ENCODE results near the gene ASIP. TPM values are rescaled to one million over a fixed set of nuclear protein-coding genes. Genes with fewer than 3 reads are reported as not detected.

Gene ASIP
- total and polyA plus RNA-seq, 2 experiments from 2014 or later: not detected

GRCh38 chr20:34216382-34216742 lies 24.9 kb upstream of the ASIP start:
- Mint-ChIP-seq H3K9me3 (peaks cover 7% of the 10 kb centered on the region; the same call in 2 of the 3 replicates), H3K4me3 (no peak overlapping the region; the same call in none of the 3 replicates), H3K27ac (no peak overlapping the region), H3K27me3 (ENCODE audit: insufficient read depth, low read depth, poor library complexity) (peaks cover 6% of the 10 kb centered on the region), H3K36me3 (ENCODE audit: low read depth) (peaks cover 2% of the 10 kb centered on the region; the same call in 1 of the 3 replicates), H3K4me1 (peaks cover 2% of the 10 kb centered on the region; the same call in 1 of the 3 replicates)
- no peaks in the 10 kb centered on the region for H3K79me2 ChIP-seq (replicated peaks; ENCODE audit: insufficient read depth)
- TF ChIP-seq EZH2 (IDR thresholded peaks at IDR 0.05; ENCODE audit: low read depth, unreplicated experiment): no peak
- no peak for TF ChIP-seq CREB1 (CRISPR knock-in tag; IDR thresholded peaks at IDR 0.05; ENCODE audit: low read depth)
- TF ChIP-seq EZH2phosphoT487 (IDR thresholded peaks at IDR 0.05; ENCODE audit: unreplicated experiment): no peak
- TF ChIP-seq NANOG (IDR thresholded peaks at IDR 0.05; ENCODE audit: borderline replicate concordance): no peak
- no peak for TF ChIP-seq ZNF114 (CRISPR knock-in tag; IDR thresholded peaks at IDR 0.05)
- TF ChIP-seq, protein P1, sequence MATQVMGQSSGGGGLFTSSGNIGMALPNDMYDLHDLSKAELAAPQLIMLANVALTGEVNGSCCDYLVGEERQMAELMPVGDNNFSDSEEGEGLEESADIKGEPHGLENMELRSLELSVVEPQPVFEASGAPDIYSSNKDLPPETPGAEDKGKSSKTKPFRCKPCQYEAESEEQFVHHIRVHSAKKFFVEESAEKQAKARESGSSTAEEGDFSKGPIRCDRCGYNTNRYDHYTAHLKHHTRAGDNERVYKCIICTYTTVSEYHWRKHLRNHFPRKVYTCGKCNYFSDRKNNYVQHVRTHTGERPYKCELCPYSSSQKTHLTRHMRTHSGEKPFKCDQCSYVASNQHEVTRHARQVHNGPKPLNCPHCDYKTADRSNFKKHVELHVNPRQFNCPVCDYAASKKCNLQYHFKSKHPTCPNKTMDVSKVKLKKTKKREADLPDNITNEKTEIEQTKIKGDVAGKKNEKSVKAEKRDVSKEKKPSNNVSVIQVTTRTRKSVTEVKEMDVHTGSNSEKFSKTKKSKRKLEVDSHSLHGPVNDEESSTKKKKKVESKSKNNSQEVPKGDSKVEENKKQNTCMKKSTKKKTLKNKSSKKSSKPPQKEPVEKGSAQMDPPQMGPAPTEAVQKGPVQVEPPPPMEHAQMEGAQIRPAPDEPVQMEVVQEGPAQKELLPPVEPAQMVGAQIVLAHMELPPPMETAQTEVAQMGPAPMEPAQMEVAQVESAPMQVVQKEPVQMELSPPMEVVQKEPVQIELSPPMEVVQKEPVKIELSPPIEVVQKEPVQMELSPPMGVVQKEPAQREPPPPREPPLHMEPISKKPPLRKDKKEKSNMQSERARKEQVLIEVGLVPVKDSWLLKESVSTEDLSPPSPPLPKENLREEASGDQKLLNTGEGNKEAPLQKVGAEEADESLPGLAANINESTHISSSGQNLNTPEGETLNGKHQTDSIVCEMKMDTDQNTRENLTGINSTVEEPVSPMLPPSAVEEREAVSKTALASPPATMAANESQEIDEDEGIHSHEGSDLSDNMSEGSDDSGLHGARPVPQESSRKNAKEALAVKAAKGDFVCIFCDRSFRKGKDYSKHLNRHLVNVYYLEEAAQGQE (IDR thresholded peaks at IDR 0.05; ENCODE audit: unreplicated experiment): no peak
- TF ChIP-seq JUNB (IDR thresholded peaks at IDR 0.05; ENCODE audit: unreplicated experiment): no peak
- no peak for TF ChIP-seq ZNF331 (CRISPR knock-in tag; IDR thresholded peaks at IDR 0.05; ENCODE audit: low read depth)
- TF ChIP-seq CTCF (conservative IDR thresholded peaks at IDR 0.05; ENCODE audit: low read depth in 2 of 2): no peak
- no peaks in the 10 kb centered on the region for H3K4me1 ChIP-seq (ENCODE audit: insufficient read depth)
- no peak for DNase-seq (ENCODE audit: low spot score)
- H3K27ac ChIP-seq (ENCODE audit: low read depth): no peak overlapping the region
- H4K20me1 ChIP-seq (replicated peaks; ENCODE audit: insufficient read depth): no peaks in the 10 kb centered on the region
- H3K4me2 ChIP-seq: peak overlapping the region; percentile 76
- no peak for ATAC-seq
- 0 out of 2 replicates have a peak, but pooled peaks cover 4% of the 10 kb centered on the region for H3K36me3 ChIP-seq (ENCODE audit: insufficient read depth)
- peaks cover 33% of the 10 kb centered on the region for H3K27me3 ChIP-seq (ENCODE audit: insufficient read depth)
- H3K4me3 ChIP-seq: peak overlapping the region; percentile 48
- H2AFZ ChIP-seq: peak overlapping the region; percentile 77
- H3F3A ChIP-seq (replicated peaks; ENCODE audit: low read depth): peaks cover 5% of the 10 kb centered on the region; the same call in 1 of the 2 replicates
- H3K9me2 ChIP-seq (ENCODE audit: insufficient read depth): no peaks in the 10 kb centered on the region

GRCh38 chr20:34220561-34220960 lies 20.7 kb upstream of the ASIP start:
- no peak overlapping the region for H3K4me2 ChIP-seq
- H3K9me3 Mint-ChIP-seq: peaks cover 9% of the 10 kb centered on the region; the same call in 2 of the 3 replicates
- no peak for ATAC-seq
- H3K36me3 Mint-ChIP-seq (ENCODE audit: low read depth): peaks cover 2% of the 10 kb centered on the region; the same call in 1 of the 3 replicates
- H3K27ac Mint-ChIP-seq: no peak overlapping the region
- no peaks in the 10 kb centered on the region for H4K20me1 ChIP-seq (replicated peaks; ENCODE audit: insufficient read depth)
- H3K9me2 ChIP-seq (ENCODE audit: insufficient read depth): no peaks in the 10 kb centered on the region
- H3K27me3 ChIP-seq (ENCODE audit: insufficient read depth): peaks cover 15% of the 10 kb centered on the region
- peaks cover 5% of the 10 kb centered on the region; the same call in 1 of the 2 replicates for H3F3A ChIP-seq (replicated peaks; ENCODE audit: low read depth)
- H3K36me3 ChIP-seq (ENCODE audit: insufficient read depth): no peaks in the 10 kb centered on the region
- peaks cover 2% of the 10 kb centered on the region; the same call in 2 of the 3 replicates for H3K4me1 Mint-ChIP-seq
- H3K27ac ChIP-seq (ENCODE audit: low read depth): no peak overlapping the region
- no peak overlapping the region for H3K4me3 ChIP-seq
- H3K27me3 Mint-ChIP-seq (ENCODE audit: insufficient read depth, low read depth, poor library complexity): peaks cover 6% of the 10 kb centered on the region
- no peaks in the 10 kb centered on the region for H3K4me1 ChIP-seq (ENCODE audit: insufficient read depth)
- H3K4me3 Mint-ChIP-seq: no peak overlapping the region
- no peaks in the 10 kb centered on the region for H3K79me2 ChIP-seq (replicated peaks; ENCODE audit: insufficient read depth)
- DNase-seq (ENCODE audit: low spot score): no peak
- no peak overlapping the region for H2AFZ ChIP-seq
- TF ChIP-seq EZH2phosphoT487 (IDR thresholded peaks at IDR 0.05; ENCODE audit: unreplicated experiment) (no peak), CREB1 (CRISPR knock-in tag; IDR thresholded peaks at IDR 0.05; ENCODE audit: low read depth) (no peak), ZNF331 (CRISPR knock-in tag; IDR thresholded peaks at IDR 0.05; ENCODE audit: low read depth) (no peak), JUNB (IDR thresholded peaks at IDR 0.05; ENCODE audit: unreplicated experiment) (no peak), POLR2AphosphoS5 (IDR thresholded peaks at IDR 0.05; ENCODE audit: low read depth) (no peak), ETS1 (IDR thresholded peaks at IDR 0.05) (no peak), ZNF114 (CRISPR knock-in tag; IDR thresholded peaks at IDR 0.05) (no peak), CTCF (conservative IDR thresholded peaks at IDR 0.05; ENCODE audit: low read depth in 2 of 2) (no peak)
- TF ChIP-seq, protein P1 (IDR thresholded peaks at IDR 0.05; ENCODE audit: unreplicated experiment): no peak

Data from GM23338 (cell line).